Keratinocyte (primary cell): Measurements from ENCODE around the gene CA5B. TPM values are rescaled to one million over a fixed set of nuclear protein-coding genes. Genes with fewer than 3 reads are reported as not detected.
"Not testable (repeated sequence)": the region's sequence is repeated elsewhere in the genome, so short reads cannot be mapped to it uniquely, and the experiment has no call there.

Source experiments
- DNase-seq: peaks from one replicate; pipeline ENCODE4 v3.0.0-alpha.2; 2011; ENCODE audit warnings: low read depth, missing footprints, low spot score
- FAIRE-seq: peaks from 2 replicates; lab custom pipeline; 2011; peaks lifted over from hg19 to GRCh38; lab: Jason Lieb, UNC
- H2AFZ ChIP-seq: 2 replicates; pipeline ENCODE4 v1.6.0; 2012; ENCODE audit warnings: low read length, control low read depth, inconsistent platforms; ENCODE audit not compliant: control insufficient read depth
- H3K27ac ChIP-seq: 2 replicates; pipeline ENCODE4 v1.5.1; 2011; ENCODE audit warnings: low read length; ENCODE audit not compliant: control insufficient read depth, insufficient read depth
- H3K27me3 ChIP-seq: 3 replicates; pipeline ENCODE4 v1.6.0; 2011; ENCODE audit warnings: low read length; ENCODE audit not compliant: control insufficient read depth, insufficient read depth; ENCODE audit errors: extremely low read depth
- H3K36me3 ChIP-seq, 2 experiments: 2 replicates in 1 of 2; 3 replicates in 1 of 2; pipeline ENCODE4 v1.5.1; 2011; ENCODE audit warnings: low read length in 2 of 2, mild to moderate bottlenecking in 1 of 2; ENCODE audit not compliant: control insufficient read depth in 2 of 2, insufficient read depth in 2 of 2; ENCODE audit errors: extremely low read depth in 1 of 2
- H3K4me1 ChIP-seq: 3 replicates; pipeline ENCODE4 v1.5.1; 2011; ENCODE audit warnings: low read length; ENCODE audit not compliant: control insufficient read depth, insufficient read depth; ENCODE audit errors: extremely low read depth
- H3K4me2 ChIP-seq: 3 replicates; pipeline ENCODE4 v1.6.0; 2011; ENCODE audit warnings: low read depth, low read length; ENCODE audit not compliant: control insufficient read depth, insufficient read depth; ENCODE audit errors: extremely low read depth
- H3K4me3 ChIP-seq, 3 experiments: fragments of 200-600 bp in 1 of 3; sonication (generic) in 1 of 3; 2 replicates in 2 of 3; 3 replicates in 1 of 3; pipeline ENCODE4 v1.5.1; 2011 to 2016; ENCODE audit warnings: low read length in 3 of 3, mild to moderate bottlenecking in 3 of 3, control low read depth in 2 of 3, inconsistent platforms in 1 of 3, low read depth in 1 of 3, mixed read lengths in 1 of 3, mixed run types in 1 of 3, moderate library complexity in 1 of 3; ENCODE audit not compliant: control insufficient read depth in 2 of 3, insufficient read depth in 2 of 3; ENCODE audit errors: extremely low read depth in 1 of 3
- H3K79me2 ChIP-seq: 2 replicates; pipeline ENCODE4 v1.6.0; 2012; ENCODE audit warnings: low read length; ENCODE audit not compliant: control insufficient read depth, insufficient read depth
- H3K9ac ChIP-seq: 3 replicates; pipeline ENCODE4 v1.6.0; 2011; ENCODE audit warnings: low read length; ENCODE audit not compliant: control insufficient read depth, insufficient read depth; ENCODE audit errors: extremely low read depth
- H3K9me1 ChIP-seq: 3 replicates; pipeline ENCODE4 v1.6.0; 2011; ENCODE audit warnings: low read length; ENCODE audit not compliant: control insufficient read depth, insufficient read depth; ENCODE audit errors: extremely low read depth
- H3K9me3 ChIP-seq: 2 replicates; pipeline ENCODE4 v1.5.1; 2012; ENCODE audit warnings: low read depth, low read length; ENCODE audit not compliant: control insufficient read depth
- H4K20me1 ChIP-seq: 3 replicates; pipeline ENCODE4 v1.6.0; 2011; ENCODE audit warnings: low read length; ENCODE audit not compliant: control insufficient read depth, insufficient read depth; ENCODE audit errors: extremely low read depth
- CTCF ChIP-seq, 3 experiments: IDR thresholded peaks in 1 of 3; conservative IDR thresholded peaks in 1 of 3; optimal IDR thresholded peaks in 1 of 3; 2 replicates in 2 of 3; 3 replicates in 1 of 3; pipeline versions ENCODE3 to v1.5.1; 2011; ENCODE audit warnings: low read length in 3 of 3, mild to moderate bottlenecking in 3 of 3, moderate library complexity in 2 of 3, control low read depth in 1 of 3, inconsistent platforms in 1 of 3; ENCODE audit not compliant: insufficient read depth in 2 of 3; ENCODE audit errors: extremely low read depth in 1 of 3
- EZH2 ChIP-seq: IDR thresholded peaks from one replicate; pipeline ENCODE4 v1.6.1; 2012; ENCODE audit warnings: inconsistent platforms, mild to moderate bottlenecking, low read length, moderate library complexity
- dilution Hi-C: fragments of 300-500 bp; cut with MboI; formaldehyde crosslinking; loops from one replicate; pipeline ENCODE4 v1.7.0; 2020; ENCODE audit warnings: low sequenced_read_pairs; ENCODE audit not compliant: extremely low pct_ligation_motif_present
- polyA plus RNA-seq, 5 experiments: library from polyadenylated mRNA; depleted of rRNA in 3 of 5; stranded (reverse) in 3 of 5; stranded (forward) in 1 of 5; unstranded in 1 of 5; fragments of >200 nt; gene quantifications; 1 replicate in 1 of 5; 2 replicates in 3 of 5; 3 replicates in 1 of 5; pipeline versions ENCODE4 v1.2.1 to v1.2.3, GENCODE V29; 2011 to 2012; ENCODE audit warnings: missing spikeins in 2 of 5, low read depth in 1 of 5, low replicate concordance in 1 of 5

The CA5B gene
- polyA plus RNA-seq, 1 donor (not counting 4 experiments of a cell fraction or from before 2014, with no cell fraction given) = 5.2 TPM

DNA sequence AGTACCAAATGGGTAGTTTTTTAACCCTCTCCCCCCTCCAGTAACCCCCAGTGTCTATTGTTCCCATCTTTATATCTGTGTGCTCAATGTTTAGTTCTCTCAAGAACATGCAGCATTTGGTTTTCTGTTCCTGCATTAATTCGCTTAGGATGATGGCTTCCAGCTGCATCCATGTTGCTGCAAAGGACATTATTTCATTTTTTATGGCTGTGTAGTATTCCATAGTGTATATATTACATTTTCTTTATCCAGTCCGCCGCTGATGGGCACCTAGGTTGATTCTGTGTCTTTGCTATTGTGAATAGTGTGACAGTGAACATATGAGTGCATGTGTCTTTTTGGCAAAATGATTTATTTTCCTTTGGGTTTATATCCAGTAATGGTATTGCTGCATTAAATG, 41.6 kb upstream of the CA5B start:
- FAIRE-seq = no peak
- no peaks in the 10 kb centered on the region for H3K9me3 ChIP-seq
- H3K36me3 ChIP-seq = peaks cover 14 to 17% of the 10 kb centered on the region in 2 experiments

GRCh38 chrX:15702488-15703371, 35.3 kb upstream of the CA5B start:
- H3K9ac ChIP-seq = no peak overlapping the region
- no peaks in the 10 kb centered on the region for H3K4me1 ChIP-seq
- FAIRE-seq (no peak), DNase-seq (no peak)
- H3K4me3 ChIP-seq = no peak overlapping the region
- no peak overlapping the region for H2AFZ ChIP-seq
- H4K20me1 ChIP-seq = no peaks in the 10 kb centered on the region
- H3K9me1 ChIP-seq = no peaks in the 10 kb centered on the region
- TF ChIP-seq CTCF (optimal IDR thresholded peaks at IDR 0.05 in 1 of 3, IDR thresholded peaks at IDR 0.05 in 1 of 3, conservative IDR thresholded peaks at IDR 0.05 in 1 of 3; ENCODE audit: extremely low read depth in 1 of 3, insufficient read depth in 2 of 3, low read length in 3 of 3) (no peak), EZH2 (no peak)
- dilution Hi-C loops = no loop called here
- H3K36me3 ChIP-seq = peaks cover 0 to 4% of the 10 kb centered on the region in 2 experiments
- H3K79me2 ChIP-seq = no peaks in the 10 kb centered on the region
- H3K9me3 ChIP-seq = no peaks in the 10 kb centered on the region
- H3K4me2 ChIP-seq = no peak overlapping the region
- H3K27me3 ChIP-seq = no peaks in the 10 kb centered on the region
- no peak overlapping the region for H3K27ac ChIP-seq

More for the DNA sequence above, 41.6 kb upstream of the CA5B start:
- Histone ChIP-seq H3K9me1 (no peaks in the 10 kb centered on the region), H3K27me3 (no peaks in the 10 kb centered on the region), H2AFZ (no peak overlapping the region), H3K4me3 (no peak overlapping the region), H3K4me2 (no peak overlapping the region), H3K9ac (no peak overlapping the region), H4K20me1 (no peaks in the 10 kb centered on the region), H3K79me2 (peaks cover 4% of the 10 kb centered on the region), H3K4me1 (no peaks in the 10 kb centered on the region), H3K27ac (no peak overlapping the region)
- TF ChIP-seq CTCF (optimal IDR thresholded peaks at IDR 0.05 in 1 of 3, IDR thresholded peaks at IDR 0.05 in 1 of 3, conservative IDR thresholded peaks at IDR 0.05 in 1 of 3; ENCODE audit: extremely low read depth in 1 of 3, insufficient read depth in 2 of 3, low read length in 3 of 3) (no peak), EZH2 (no peak)
- dilution Hi-C loops = no loop called here
- no peak for DNase-seq

- dilution Hi-C loops, H3K4me3 ChIP-seq, H3K4me2 ChIP-seq, H3K9ac ChIP-seq, DNase-seq, H3K4me1 ChIP-seq, H2AFZ ChIP-seq, H3K9me1 ChIP-seq, H3K9me3 ChIP-seq, H4K20me1 ChIP-seq, H3K27ac ChIP-seq, H3K27me3 ChIP-seq, H3K36me3 ChIP-seq, H3K79me2 ChIP-seq: not testable (repeated sequence)
- peak; percentile 99 for FAIRE-seq
Measured at GRCh38 chrX:15703809-15704208, 34.3 kb upstream of the CA5B start.
